DOHH2 (cell line): ENCODE measurements around the gene KRT10.

Experiments
- EZH2phosphoT487 ChIP-seq: fragments of 200-600 bp; sonication (generic); IDR thresholded peaks from 2 replicates; pipeline ENCODE4 v1.6.1; 2017; ENCODE audit warnings: borderline replicate concordance, mild to moderate bottlenecking, antibody characterized with exemption, low read length, moderate library complexity, mixed read lengths
- TF ChIP-seq, protein P1 (sequence below): fragments of 200-600 bp; sonication (generic); IDR thresholded peaks from one replicate; pipeline ENCODE4 v1.5.1; 2014; ENCODE audit warnings: antibody characterized with exemption, mild to moderate bottlenecking, low read depth, low read length; ENCODE audit not compliant: poor library complexity, severe bottlenecking

DNA sequence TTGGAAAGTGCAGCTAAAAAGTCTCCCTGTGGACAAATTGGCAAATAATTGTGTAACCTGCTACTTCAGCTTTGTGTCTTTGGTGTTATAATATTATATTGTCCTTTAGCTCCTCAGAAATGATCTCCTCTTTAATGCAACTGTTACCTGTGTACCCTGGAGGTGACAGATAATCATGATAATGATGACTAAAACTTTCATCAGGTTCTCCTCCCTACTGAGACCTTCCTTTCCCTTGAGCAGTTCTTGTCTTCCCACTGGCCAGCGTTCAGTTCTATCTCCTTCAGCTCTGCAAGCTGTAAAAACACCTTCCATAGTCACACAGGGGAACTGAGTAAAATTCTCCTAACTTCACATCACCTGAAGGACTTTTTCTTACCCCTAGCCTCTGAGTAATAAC, 29.9 kb upstream of the KRT10 start:
- TF ChIP-seq, protein P1, sequence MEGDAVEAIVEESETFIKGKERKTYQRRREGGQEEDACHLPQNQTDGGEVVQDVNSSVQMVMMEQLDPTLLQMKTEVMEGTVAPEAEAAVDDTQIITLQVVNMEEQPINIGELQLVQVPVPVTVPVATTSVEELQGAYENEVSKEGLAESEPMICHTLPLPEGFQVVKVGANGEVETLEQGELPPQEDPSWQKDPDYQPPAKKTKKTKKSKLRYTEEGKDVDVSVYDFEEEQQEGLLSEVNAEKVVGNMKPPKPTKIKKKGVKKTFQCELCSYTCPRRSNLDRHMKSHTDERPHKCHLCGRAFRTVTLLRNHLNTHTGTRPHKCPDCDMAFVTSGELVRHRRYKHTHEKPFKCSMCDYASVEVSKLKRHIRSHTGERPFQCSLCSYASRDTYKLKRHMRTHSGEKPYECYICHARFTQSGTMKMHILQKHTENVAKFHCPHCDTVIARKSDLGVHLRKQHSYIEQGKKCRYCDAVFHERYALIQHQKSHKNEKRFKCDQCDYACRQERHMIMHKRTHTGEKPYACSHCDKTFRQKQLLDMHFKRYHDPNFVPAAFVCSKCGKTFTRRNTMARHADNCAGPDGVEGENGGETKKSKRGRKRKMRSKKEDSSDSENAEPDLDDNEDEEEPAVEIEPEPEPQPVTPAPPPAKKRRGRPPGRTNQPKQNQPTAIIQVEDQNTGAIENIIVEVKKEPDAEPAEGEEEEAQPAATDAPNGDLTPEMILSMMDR = no peak
- no peak for TF ChIP-seq EZH2phosphoT487
